GM19328 (cell line): ENCODE results near the gene CTIF.

Source experiments
- ATAC-seq: cut with Tn5 transposase; IDR thresholded peaks from one replicate; pipeline ENCODE4 v1.9.1; 2021; ENCODE audit warnings: mild to moderate bottlenecking, moderate library complexity; ENCODE audit not compliant: unreplicated experiment

The CTIF gene

DNA sequence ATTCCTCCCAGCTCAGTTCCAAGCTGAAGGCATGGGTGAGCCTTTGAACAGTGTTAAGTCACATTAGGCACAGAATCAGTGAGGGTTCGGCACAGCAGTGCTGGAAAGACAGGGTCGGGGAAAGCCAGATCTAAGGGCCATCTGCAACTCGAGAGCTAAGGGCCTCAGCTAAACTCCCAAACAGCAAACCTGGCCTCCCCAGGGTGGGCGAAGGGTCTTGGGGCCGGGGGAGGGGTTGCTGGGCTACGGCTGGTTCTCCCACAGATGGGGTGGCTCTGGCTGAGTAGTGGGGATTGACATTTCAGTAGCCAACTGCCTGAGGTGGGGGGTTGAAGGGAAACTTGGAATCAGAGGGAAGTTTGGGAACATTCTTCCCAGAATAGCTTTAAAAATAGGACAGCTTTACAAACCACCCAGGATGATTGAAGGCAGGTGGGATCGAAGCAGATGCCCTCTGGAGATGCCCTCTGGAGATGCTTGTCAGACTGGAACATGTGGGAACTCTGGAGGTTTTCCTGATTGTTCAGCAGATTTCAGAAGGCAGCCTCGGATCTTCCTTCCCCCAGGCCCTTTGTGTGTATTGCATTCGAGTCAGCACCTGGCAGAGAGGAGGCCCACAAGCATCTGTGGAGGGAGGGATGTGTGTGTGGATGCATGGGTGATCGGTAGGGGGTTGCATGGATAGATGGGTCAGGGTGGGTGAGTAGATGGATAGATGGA lies 255.6 kb downstream of the CTIF start:
- no peak for ATAC-seq

- ATAC-seq: no peak
Observed at GRCh38 chr18:48795696-48796095, 256.9 kb downstream of the CTIF start.

- ATAC-seq: no peak
Observed at GRCh38 chr18:48796491-48797205, 257.8 kb downstream of the CTIF start.

DNA sequence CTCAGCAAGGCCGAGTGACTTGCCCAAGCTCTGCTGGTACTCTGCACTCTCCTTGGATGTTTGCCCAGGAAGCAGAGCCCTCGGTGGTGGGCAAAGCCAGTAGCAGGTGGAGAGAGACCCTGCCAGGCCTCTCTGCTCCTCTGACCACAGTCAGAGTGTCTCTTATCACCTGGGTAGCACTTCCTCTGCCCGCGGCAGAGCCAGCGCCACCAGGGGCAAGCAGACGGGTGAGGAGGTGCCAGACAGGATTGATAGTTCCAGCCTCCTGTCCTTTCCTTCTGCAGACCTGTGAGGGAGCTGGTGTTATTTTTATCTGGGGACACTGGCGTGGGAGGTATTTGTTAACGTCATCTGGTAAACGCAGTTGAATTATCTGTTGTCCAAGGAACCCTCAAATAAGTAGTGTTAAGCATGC lies 259.0 kb downstream of the CTIF start:
- ATAC-seq: no peak

DNA sequence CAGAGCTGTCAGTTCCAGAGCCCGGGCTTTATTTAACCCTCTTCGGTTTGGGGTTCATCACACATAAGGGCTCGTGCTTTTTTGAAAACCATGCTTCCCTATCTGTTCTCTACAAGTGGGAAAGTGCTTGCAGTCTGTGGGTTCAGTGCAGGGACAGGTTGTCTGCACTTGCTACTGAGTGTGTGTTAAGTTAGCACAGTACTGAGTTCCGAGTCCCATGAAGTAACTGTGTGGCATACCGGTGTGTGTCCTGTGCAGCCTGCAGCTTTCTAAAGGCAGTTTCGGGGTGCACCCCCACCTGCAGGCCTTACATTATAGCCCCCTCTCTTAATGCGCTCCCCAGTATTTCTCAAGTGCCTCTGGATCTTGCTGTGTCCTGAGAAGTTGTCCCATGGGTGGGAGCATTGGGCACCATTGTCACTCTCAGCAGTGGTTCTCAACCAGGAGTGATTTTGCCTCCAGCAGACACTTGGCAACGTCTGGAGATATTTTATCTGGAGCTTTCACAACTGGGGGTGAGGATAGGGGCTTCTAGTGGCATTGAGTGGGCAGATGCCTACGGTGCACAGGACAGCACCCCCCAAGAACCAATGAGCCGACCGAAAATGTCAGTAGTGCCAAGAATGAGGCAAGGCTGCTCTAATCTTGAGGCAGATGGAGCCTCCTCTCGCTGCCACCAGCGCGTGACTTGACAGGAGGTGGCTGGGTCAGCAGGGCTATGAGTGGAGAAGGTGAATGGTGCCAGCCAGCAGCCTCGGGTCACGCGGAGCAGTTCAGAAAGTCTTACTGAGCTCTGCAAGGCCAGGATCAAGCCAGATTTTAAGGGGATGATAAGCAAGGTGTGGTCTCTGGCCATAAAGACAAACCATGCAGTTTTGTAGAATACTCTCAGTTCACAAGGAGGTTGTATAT lies 259.8 kb downstream of the CTIF start:
- ATAC-seq: no peak

DNA sequence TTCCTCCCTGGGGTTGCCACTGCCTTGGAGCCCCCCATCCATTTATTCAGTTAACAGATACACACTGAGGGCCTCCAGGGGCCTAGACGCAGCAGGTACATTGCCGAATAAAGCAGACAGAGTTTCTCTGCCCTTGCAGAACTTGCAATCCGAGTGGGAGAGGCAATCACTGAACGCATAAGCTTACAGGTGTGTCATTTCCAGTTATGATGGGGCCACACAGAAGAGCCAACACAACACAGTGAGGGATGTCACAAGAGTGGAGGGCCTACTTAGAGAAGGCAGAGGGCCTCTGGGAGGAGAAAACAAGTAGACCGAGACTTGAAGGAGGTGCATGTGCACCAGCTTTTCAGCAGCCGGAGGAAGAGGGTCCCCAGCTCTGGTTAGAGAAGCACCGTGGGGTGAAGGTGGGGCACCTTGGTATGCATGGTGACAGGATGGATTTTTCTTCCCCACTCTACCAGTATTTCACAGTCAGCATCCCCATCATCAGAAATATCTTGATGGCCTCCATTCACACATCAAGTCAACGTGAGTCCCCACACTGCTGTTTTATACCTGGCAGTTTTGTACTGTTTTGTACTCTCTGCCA lies 261.0 kb downstream of the CTIF start:
- no peak for ATAC-seq

DNA sequence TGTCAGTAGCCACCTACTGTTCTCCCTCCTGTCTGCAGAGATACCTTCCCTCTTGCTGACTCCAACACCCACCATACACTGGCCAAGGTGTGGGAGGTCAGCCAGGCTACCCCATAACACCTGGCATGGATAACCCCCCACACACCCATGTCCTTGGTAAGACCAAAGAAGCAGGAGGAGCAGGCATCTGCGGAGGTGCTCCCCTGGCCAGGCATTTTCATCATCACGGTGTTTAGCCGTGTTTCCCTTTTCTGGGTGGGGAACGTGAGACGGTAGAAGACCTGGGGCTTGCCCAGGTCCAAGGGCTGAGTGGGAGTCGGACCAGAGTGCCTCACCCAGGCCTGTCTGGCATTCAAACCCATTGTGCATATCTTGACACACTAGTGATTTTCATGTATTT lies 261.6 kb downstream of the CTIF start:
- ATAC-seq: no peak

- no peak for ATAC-seq
Observed at GRCh38 chr18:48800876-48801727, 262.3 kb downstream of the CTIF start.

DNA sequence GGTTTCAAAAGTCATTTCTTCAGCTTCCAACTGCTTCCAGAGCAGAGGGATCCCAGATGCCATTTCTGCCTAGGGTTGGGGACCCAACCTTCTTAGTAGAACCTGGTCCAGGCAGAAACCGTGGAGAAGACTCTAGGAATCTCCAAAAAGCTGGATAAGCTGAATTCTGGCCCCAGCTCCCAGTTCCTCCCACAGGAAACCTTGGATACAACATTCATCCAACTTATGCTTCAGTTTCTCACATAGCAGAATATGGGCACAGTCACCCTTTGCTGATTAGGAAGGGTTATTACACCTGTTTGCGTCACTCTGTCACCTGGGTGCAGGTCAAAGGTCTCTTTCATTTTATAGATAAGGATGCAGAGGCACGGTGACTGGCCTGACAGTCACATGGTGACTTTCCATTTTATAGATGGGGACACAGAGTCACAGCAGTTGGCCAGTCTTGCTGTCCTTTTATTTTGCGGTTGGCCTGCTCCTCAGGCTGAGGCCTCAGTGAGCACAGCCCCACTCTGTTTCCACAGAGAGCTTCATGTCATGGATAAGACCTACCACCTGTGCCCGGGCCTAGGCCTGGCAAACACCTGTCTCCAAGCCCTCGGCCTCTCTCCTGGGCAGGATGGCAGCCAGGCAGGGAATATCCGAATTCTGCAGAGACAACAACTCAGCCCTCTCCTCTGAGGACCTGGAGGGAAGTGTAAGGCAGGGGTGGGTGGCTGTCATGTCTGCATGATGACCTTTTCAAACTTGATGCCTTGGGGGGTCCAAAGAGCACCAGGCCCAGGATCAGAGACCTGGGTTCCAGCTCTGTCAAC lies 263.1 kb downstream of the CTIF start:
- no peak for ATAC-seq

GRCh38 chr18:48802543-48803290 lies 263.9 kb downstream of the CTIF start:
- ATAC-seq: no peak

DNA sequence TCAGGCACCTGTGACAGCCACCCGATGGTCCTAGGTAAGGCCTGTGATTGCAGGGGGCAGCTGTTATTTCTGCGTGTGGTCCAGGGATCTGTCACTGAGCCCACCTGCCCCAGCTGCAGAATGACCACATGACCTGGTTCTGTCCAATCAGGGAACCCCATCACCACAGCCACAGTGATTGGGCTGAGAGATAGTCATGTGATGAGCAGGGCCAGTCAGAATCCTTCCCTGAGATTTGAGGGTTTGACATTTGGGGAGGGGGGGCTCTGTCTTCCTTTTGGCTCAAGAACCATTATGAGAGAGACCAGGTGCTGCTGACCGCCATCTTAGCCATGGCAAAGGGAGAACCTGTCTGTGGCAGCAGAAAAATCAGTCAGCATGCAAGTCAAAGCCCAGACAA lies 264.7 kb downstream of the CTIF start:
- ATAC-seq: no peak

- no peak for ATAC-seq
Observed at GRCh38 chr18:48803951-48804855, 265.4 kb downstream of the CTIF start.

DNA sequence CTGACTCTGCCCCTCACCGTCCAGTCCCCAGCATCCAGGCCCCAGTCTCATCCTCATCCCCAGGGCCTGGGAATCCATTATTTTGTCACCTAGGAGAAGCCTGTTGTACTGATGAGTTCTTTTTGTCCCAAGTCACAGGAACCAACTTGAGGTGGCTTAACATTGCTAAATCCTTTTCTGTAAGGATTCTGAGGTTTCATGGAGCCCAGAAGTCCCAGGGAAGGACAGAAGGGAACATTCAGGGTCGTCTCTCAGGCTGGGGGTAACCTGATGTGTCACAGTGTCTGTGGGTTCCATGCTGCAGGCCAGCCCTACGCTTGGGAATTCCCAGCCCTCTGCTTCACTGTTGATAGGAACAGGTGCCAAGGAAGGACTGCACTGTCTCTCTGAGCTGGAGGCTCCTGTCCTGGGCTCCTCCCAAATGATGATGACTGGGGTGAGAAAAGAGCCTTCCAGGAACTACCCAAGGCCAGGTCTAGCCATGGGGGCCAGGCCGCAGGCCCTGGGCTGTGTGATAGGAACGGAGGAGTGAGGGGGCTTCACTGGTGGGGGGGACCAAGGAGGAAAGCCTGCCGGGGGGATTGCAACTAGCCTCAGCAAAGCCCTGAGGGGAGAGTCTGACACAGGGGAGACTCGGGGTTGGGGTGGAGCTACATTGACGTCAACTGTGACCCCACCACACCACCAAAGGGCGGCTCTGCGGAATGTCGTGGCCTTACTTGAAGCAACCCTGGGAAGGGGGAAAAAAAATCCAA lies 266.2 kb downstream of the CTIF start:
- no peak for ATAC-seq

- no peak for ATAC-seq
Observed at GRCh38 chr18:48805826-48806535, 267.1 kb downstream of the CTIF start.

GRCh38 chr18:48806551-48807261 lies 267.9 kb downstream of the CTIF start:
- ATAC-seq: no peak

GRCh38 chr18:48808476-48808875 lies 269.6 kb downstream of the CTIF start:
- no peak for ATAC-seq
